Cardiac fibroblast (primary cell): ENCODE results near the gene NDC80.
"Not testable (repeated sequence)": the region's sequence is repeated elsewhere in the genome, so short reads cannot be mapped to it uniquely, and the experiment has no call there.

Source experiments
- DNase-seq, 2 donors: peaks; one replicate each; pipeline versions ENCODE4 v3.0.0 to v3.0.0-alpha.2; 2010; ENCODE audit warnings: low read depth in 2 of 2
- H3K4me3 ChIP-seq, 2 donors: replicated peaks in 1 of 2; 1 replicate in 1 of 2; 2 replicates in 1 of 2; pipeline ENCODE4 v1.5.1; 2011; ENCODE audit warnings: low read depth in 2 of 2, low read length in 2 of 2, mild to moderate bottlenecking in 2 of 2, moderate library complexity in 1 of 2
- TF ChIP-seq, protein P1 (sequence below): IDR thresholded peaks from one replicate; pipeline ENCODE4 v1.5.1; 2011; ENCODE audit warnings: low read depth, mild to moderate bottlenecking, low read length, inconsistent platforms

Gene NDC80

DNA sequence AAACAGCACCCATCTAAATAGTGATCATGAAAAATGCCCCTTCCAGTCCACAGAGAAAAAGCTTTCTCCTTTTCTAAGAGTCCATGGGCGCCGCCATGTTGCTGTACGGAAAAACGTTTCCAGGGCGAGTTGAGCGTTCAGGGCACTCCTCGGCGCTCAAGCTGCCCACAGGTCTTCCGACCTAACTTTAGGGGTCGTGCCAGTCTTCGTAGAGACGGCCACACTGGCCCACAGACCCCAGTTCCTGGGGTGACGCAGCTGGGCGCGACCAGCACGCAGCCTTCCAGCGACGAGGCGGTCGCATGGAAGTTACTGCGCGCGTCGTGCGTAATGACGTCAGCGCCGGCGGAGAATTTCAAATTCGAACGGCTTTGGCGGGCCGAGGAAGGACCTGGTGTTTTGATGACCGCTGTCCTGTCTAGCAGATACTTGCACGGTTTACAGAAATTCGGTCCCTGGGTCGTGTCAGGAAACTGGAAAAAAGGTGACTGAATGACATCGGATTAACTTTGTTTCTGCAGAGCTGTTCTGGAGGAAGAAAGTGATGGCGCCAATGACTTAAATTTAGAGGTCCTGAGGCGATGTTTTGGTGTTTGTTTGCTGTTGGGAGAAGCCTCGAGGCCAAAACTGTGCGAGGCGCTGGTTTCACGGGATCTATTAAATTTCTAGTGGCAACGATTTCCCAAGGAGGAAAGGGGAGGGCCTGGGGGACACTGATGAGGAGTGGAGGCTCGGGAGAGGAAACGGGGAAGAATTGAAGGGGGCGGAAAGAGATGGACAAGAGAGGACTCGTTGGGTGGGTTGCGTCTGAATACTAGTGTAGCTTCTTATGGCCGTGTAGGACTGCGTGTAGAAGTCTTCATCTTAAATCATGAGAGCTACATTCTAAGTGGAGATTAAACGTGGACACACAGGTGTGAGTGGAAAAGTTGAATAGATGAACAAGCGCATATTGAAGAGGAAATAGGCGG lies at the start of gene NDC80, which contains the start of gene METTL4:
TSS of gene NDC80 (plus strand) at position 358 of the 971 bp plus-strand sequence. CDS start 1,429 bp downstream, outside the sequence.
TSS of gene METTL4 (minus strand) at position 306 of the 971 bp plus-strand sequence. CDS start 4,289 bp downstream, outside the sequence.
- H3K4me3 ChIP-seq: peak within 1 kb of the TSS; percentile 76 to 83
- TF ChIP-seq, protein P1, sequence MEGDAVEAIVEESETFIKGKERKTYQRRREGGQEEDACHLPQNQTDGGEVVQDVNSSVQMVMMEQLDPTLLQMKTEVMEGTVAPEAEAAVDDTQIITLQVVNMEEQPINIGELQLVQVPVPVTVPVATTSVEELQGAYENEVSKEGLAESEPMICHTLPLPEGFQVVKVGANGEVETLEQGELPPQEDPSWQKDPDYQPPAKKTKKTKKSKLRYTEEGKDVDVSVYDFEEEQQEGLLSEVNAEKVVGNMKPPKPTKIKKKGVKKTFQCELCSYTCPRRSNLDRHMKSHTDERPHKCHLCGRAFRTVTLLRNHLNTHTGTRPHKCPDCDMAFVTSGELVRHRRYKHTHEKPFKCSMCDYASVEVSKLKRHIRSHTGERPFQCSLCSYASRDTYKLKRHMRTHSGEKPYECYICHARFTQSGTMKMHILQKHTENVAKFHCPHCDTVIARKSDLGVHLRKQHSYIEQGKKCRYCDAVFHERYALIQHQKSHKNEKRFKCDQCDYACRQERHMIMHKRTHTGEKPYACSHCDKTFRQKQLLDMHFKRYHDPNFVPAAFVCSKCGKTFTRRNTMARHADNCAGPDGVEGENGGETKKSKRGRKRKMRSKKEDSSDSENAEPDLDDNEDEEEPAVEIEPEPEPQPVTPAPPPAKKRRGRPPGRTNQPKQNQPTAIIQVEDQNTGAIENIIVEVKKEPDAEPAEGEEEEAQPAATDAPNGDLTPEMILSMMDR: no peak
- DNase-seq: peak; percentile 92 to 94

DNA sequence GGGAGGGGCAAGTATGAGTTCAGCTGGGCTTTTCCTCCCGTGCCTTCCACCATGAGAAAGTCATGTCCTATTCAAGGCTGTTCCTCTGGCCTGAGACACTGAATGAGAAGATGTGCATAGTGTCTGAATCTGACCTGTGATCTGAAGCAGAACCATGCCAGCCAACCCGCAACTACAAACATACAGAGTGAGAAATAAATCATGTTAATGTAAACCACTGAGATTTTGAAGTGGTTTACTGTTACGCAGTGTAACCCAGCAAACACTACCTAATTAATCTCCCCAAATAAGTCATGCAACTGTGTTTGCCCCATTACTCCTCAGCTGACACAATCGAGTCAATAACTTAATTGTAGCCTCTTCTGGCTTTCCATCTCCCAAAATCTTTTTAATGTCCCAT lies 49.2 kb upstream of the NDC80 start:
- TF ChIP-seq, protein P1: no peak
- DNase-seq: no peak
- H3K4me3 ChIP-seq: no peak overlapping the region

DNA sequence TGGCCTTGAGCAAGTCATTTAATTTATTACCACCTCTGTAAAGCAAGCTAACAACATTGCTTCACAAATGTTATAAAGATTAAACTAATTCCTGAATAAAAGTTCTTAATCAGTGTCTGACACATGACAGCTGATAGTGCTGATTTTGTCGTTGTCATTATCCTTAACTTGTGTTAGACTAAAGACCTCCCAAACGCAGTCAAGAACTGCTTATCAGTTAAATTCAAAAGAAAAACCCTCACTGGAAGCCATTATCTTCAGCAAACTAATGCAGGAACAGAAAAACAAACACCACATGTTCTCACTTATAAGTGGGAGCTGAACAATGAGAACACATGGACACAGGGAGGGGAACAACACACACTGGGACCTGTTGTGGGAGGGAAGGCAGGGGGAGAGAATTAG lies 46.6 kb upstream of the NDC80 start:
- not testable (repeated sequence) for DNase-seq

DNA sequence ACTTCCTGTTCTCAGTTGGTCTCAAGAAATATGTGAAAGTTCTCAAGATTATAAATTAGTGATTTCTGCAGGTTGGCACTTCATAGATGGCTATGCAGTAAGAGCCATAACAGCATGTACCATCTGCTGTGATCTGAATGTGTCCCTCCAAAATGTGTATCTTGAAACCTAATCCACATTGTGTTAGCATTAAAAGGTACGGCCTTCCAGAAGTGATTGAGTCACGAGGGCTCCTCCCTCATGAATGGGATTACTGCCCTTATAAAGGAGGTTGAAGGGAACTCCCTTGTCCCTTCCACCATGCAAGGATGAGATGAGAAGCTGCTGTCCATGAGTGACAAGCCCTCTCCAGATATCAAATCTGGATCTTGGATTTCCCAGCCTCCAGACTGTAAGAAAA lies 45.0 kb upstream of the NDC80 start:
- H3K4me3 ChIP-seq: no peak overlapping the region
- no peak for DNase-seq
- TF ChIP-seq, protein P1: no peak

More for the DNA sequence above, 46.6 kb upstream of the NDC80 start:
- not testable (repeated sequence) for H3K4me3 ChIP-seq

DNA sequence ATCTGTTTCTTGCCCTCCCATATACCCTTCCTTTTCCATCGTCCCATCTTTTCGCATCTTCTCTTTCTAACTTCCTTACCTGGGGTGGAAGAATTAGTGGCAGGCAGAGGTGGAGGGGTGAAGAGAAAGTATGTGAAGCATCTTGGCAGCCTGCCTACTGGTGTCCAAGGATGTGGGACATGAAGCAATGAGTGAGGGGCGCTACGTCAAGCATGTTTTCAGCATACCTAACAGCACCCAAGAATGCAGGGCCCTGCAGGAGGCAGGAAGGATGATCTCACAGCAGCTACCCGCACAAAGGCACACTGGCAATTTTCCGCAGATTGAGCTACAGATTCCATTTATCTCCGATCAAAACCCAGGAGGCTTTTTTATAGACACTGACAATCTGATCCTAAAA lies 42.2 kb upstream of the NDC80 start:
- TF ChIP-seq, protein P1: no peak
- H3K4me3 ChIP-seq: no peak overlapping the region
- DNase-seq: peak; percentile 35 to 51

DNA sequence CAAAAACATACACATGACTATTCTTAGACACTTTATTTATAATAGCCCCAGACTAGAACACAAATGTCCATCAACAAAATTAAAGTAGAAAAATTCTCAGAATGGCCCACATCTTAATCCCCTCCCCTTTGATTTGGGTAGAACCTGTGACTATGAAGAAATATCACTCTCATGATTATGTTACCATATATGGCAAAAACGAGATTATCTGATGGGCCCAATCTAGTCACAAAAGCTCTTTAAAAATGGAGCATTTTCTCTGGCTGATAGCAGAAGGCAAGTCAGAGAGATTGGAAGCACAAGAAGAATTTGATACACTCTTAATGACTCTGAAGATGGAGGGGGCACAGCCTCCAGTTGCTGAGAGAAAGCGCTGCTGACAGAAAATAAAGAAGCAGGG lies 39.6 kb upstream of the NDC80 start:
- DNase-seq: no peak
- TF ChIP-seq, protein P1: no peak
- H3K4me3 ChIP-seq: no peak overlapping the region

DNA sequence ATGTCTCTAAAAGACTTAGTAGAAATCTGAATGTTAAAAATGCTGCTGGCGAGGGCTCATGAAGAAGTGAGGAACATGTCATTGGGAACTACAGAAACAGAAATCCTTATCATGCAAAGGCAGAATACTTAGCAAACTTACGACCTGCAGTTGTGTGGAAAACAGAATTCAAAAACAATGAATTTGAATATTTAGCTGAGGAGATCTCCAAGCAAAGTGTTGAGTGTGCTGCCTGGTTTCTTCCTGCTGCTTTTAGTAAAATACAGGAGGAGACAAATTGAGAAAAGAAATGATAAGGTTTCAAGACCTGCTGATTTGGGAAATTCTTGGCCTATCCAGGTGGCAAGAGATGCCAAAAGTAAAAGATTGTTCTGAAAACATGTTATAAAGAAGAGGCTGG lies 38.6 kb upstream of the NDC80 start:
- TF ChIP-seq, protein P1: no peak
- no peak overlapping the region for H3K4me3 ChIP-seq
- DNase-seq: no peak
